GM23248 (cell line): Measurements from ENCODE around the gene WNT9A.

Source experiments
- EZH2 ChIP-seq: fragments of 200-600 bp; sonication (generic); IDR thresholded peaks from 2 replicates; pipeline ENCODE4 v1.6.1; 2018; ENCODE audit warnings: antibody characterized with exemption, mild to moderate bottlenecking; ENCODE audit not compliant: insufficient read depth, poor library complexity, severe bottlenecking
- EZH2phosphoT487 ChIP-seq: fragments of 200-600 bp; sonication (generic); IDR thresholded peaks from 2 replicates; pipeline ENCODE4 v1.6.1; 2018; ENCODE audit warnings: antibody characterized with exemption, moderate library complexity, mild to moderate bottlenecking, low read depth; ENCODE audit not compliant: insufficient read depth

GRCh38 chr1:227939791-227940771 is 7.7 kb downstream of the WNT9A start:
- TF ChIP-seq EZH2: no peak
- no peak for TF ChIP-seq EZH2phosphoT487
